GM12878 (cell line): Measurements from ENCODE around the gene MYH9. TPM values are rescaled to one million over a fixed set of nuclear protein-coding genes. Genes with fewer than 3 reads are reported as not detected.
A peak's percentile ranks its signal among the peaks of the same experiment; 100 is the strongest.

Experiments used
- ATAC-seq: fragments of 200-7000 bp; cut with Tn5 transposase; 3 replicates; pipeline ENCODE4 v1.9.1; 2020; ENCODE audit warnings: mild to moderate bottlenecking, moderate library complexity
- BruUV-seq: library from RNA; stranded (reverse); fragments of 400-500 nt; replicated peaks from 2 replicates; lab custom pipeline; 2021; lab: Mats Ljungman, UMichigan
- CTCF ChIA-PET: fragments of 300-600 bp; sonication (Branson Sonifier 250); formaldehyde crosslinking; extraction: SDS; loops from one replicate; lab custom pipeline; 2021; ENCODE audit warnings: inconsistent platforms; lab: Yijun Ruan, JAX
- POLR2A ChIA-PET: fragments of 350-600 bp; formaldehyde crosslinking; extraction: SDS; loops from one replicate; lab custom pipeline; 2021; ENCODE audit warnings: inconsistent platforms; lab: Charles Lee
- RAD21 ChIA-PET: fragments of 300-600 bp; sonication (Branson Sonifier 250); formaldehyde crosslinking; loops from one replicate; lab custom pipeline; 2023; ENCODE audit warnings: antibody characterized with exemption; ENCODE audit not compliant: unreplicated experiment; lab: Charles Lee
- SMC1A ChIA-PET: fragments of 300-600 bp; sonication (Branson Sonifier 250); formaldehyde crosslinking; loops from one replicate; lab custom pipeline; 2023; ENCODE audit not compliant: unreplicated experiment, uncharacterized antibody; lab: Charles Lee
- DNase-seq: peaks from one replicate; pipeline ENCODE4 v3.0.0-alpha.2; 2011; ENCODE audit warnings: low read depth, low spot score
- FAIRE-seq: peaks from 3 replicates; lab custom pipeline; 2011; peaks lifted over from hg19 to GRCh38; lab: Jason Lieb, UNC
- H2AFZ ChIP-seq: 2 replicates; pipeline ENCODE4 v1.6.0; 2011; ENCODE audit warnings: low read depth, low read length, control low read depth; ENCODE audit not compliant: control insufficient read depth
- H3K27ac ChIP-seq: 2 replicates; pipeline ENCODE4 v1.5.1; 2011; ENCODE audit warnings: control low read depth; ENCODE audit not compliant: control insufficient read depth, insufficient read depth
- H3K27me3 ChIP-seq, 2 experiments: replicated peaks in 1 of 2; 2 replicates each; pipeline versions ENCODE4 v1.6.0 to v1.6.1; 2011; ENCODE audit warnings: low read length in 1 of 2; ENCODE audit not compliant: control insufficient read depth in 2 of 2, insufficient read depth in 2 of 2
- H3K36me3 ChIP-seq, 2 experiments: 2 replicates each; pipeline ENCODE4 v1.5.1; 2011; ENCODE audit warnings: low read length in 1 of 2; ENCODE audit not compliant: control insufficient read depth in 2 of 2, insufficient read depth in 2 of 2
- H3K4me1 ChIP-seq: 2 replicates; pipeline ENCODE4 v1.6.1; 2011; ENCODE audit warnings: mild to moderate bottlenecking, low read length, moderate library complexity, mixed read lengths; ENCODE audit not compliant: control insufficient read depth, insufficient read depth
- H3K4me2 ChIP-seq: 2 replicates; pipeline ENCODE4 v1.6.0; 2011; ENCODE audit warnings: control low read depth; ENCODE audit not compliant: control insufficient read depth, insufficient read depth
- H3K4me3 ChIP-seq: fragments of 200-600 bp; sonication (generic); 2 replicates; pipeline ENCODE4 v1.5.1; 2016
- H3K79me2 ChIP-seq: 2 replicates; pipeline ENCODE4 v1.6.0; 2011; ENCODE audit warnings: low read length; ENCODE audit not compliant: control insufficient read depth, insufficient read depth
- H3K9ac ChIP-seq: 2 replicates; pipeline ENCODE4 v1.8.0; 2011; ENCODE audit warnings: low read length, control low read depth, mixed read lengths; ENCODE audit not compliant: control insufficient read depth, insufficient read depth
- H3K9me3 ChIP-seq: replicated peaks from 3 replicates; pipeline ENCODE4 v1.5.1; 2011; ENCODE audit warnings: mild to moderate bottlenecking, low read length; ENCODE audit not compliant: control insufficient read depth, insufficient read depth
- H4K20me1 ChIP-seq: 2 replicates; pipeline ENCODE4 v1.6.0; 2011; ENCODE audit not compliant: control insufficient read depth, insufficient read depth
- HDAC6 ChIP-seq: fragments of 200-600 bp; sonication (generic); IDR thresholded peaks from one replicate; pipeline ENCODE4 v1.8.0; 2017; ENCODE audit warnings: antibody characterized with exemption; ENCODE audit not compliant: unreplicated experiment
- IKZF2 ChIP-seq, 2 experiments: fragments of 450-650 bp; IDR thresholded peaks; 2 replicates each; pipeline ENCODE4 v1.6.1; 2017; ENCODE audit warnings: mild to moderate bottlenecking in 2 of 2, moderate library complexity in 2 of 2
- JUND ChIP-seq: IDR thresholded peaks from 2 replicates; pipeline ENCODE4 v1.6.1; 2012; ENCODE audit warnings: low read depth, mild to moderate bottlenecking, low read length, improper control_type of control experiment, moderate library complexity
- MXI1 ChIP-seq: fragments of 150-350 bp; IDR thresholded peaks from 2 replicates; pipeline ENCODE4 v1.6.1; 2011; ENCODE audit warnings: low read depth, mild to moderate bottlenecking, inconsistent platforms, low read length, improper control_type of control experiment
- PAX8 ChIP-seq: fragments of 450-650 bp; IDR thresholded peaks from 2 replicates; pipeline ENCODE4 v1.6.1; 2017; ENCODE audit warnings: mild to moderate bottlenecking, moderate library complexity
- RELA ChIP-seq: fragments of 450-650 bp; IDR thresholded peaks from 2 replicates; pipeline ENCODE4 v1.8.0; 2014; ENCODE audit warnings: borderline replicate concordance; ENCODE audit not compliant: partially characterized antibody
- RFX5 ChIP-seq: IDR thresholded peaks from 2 replicates; pipeline ENCODE4 v1.6.1; 2011; ENCODE audit warnings: low read depth, low read length, improper control_type of control experiment
- WGBS: methylation state at CpG from one replicate; pipeline ENCODE4 v1.1.6; 2016; ENCODE audit warnings: low lambda C conversion rate; ENCODE audit not compliant: insufficient replicate concordance, insufficient coverage; ENCODE audit errors: missing lambda C conversion rate; 5-methylcytosine and 5-hydroxymethylcytosine counted together
- in situ Hi-C: fragments of 300-500 bp; cut with MboI; formaldehyde crosslinking; loops from 9 replicates; pipeline ENCODE4 v1.14.3; 2018; ENCODE audit warnings: mixed read lengths
- intact Hi-C: fragments of 100-400 bp; cut with micrococcal nuclease; formaldehyde crosslinking; loops from one replicate; pipeline ENCODE4 v1.14.2; 2022; ENCODE audit not compliant: unreplicated experiment
- polyA plus RNA-seq, 11 experiments: library from polyadenylated mRNA; depleted of rRNA in 4 of 11; unstranded in 6 of 11; stranded (reverse) in 5 of 11; fragments of >200 nt; fragmentation: Nextera tagmentation in 4 of 11; fragmentation: Illumina TruSeq in 1 of 11; extraction: Ambion mirVana in 4 of 11; extraction: Trizol in 1 of 11; gene quantifications; 1 replicate in 1 of 11; 2 replicates in 10 of 11; pipeline versions ENCODE4 v1.2.1 to v1.2.3, GENCODE V29; 2011 to 2016; ENCODE audit warnings: inconsistent platforms in 2 of 11, missing spikeins in 2 of 11, low read depth in 1 of 11
- total RNA-seq, 4 experiments: library from RNA; depleted of rRNA in 3 of 4; stranded (reverse); fragments of >200 nt in 3 of 4; fragmentation: Illumina TruSeq in 1 of 4; extraction: Trizol in 1 of 4; gene quantifications; 2 replicates each; pipeline versions ENCODE4 v1.2.1 to v1.2.3, GENCODE V29; 2013 to 2021

MYH9 gene
- total and polyA plus RNA-seq, 10 of the 15 experiments (the other 5 are each of a cell fraction or from before 2014, with no cell fraction given), result 5.1 to 525 (median 145) TPM

GRCh38 chr22:36330127-36330526 is 57.6 kb downstream of the MYH9 start:
- ChIA-PET POLR2A (no interaction called here), RAD21 (no interaction called here), SMC1A (interaction anchor here (2.0 to 2.1 kb wide), 2 partner anchors 12 to 28 kb away, joined by 5 to 7 read pairs; no protein-coding TSS in a partner anchor), CTCF (interaction anchor here (2.1 to 3.5 kb wide), 2 partner anchors 49 to 140 kb away, joined by 5 to 17 read pairs; no protein-coding TSS in a partner anchor)
- H3K4me1 ChIP-seq, result peaks cover 59% of the 10 kb centered on the region
- H3K9ac ChIP-seq, result no peak overlapping the region
- H4K20me1 ChIP-seq, result no peaks in the 10 kb centered on the region
- intact Hi-C loops, result loop anchor here (5.0 kb wide), 1 partner anchor 122 kb away; no protein-coding TSS in a partner anchor
- H3K36me3 ChIP-seq, result peaks cover 40 to 57% of the 10 kb centered on the region in 2 experiments
- H3K79me2 ChIP-seq, result peaks cover 63% of the 10 kb centered on the region
- no peaks in the 10 kb centered on the region for H3K9me3 ChIP-seq
- 92% methylated on average over 9 of the region's 9 CpGs for WGBS
- H3K27me3 ChIP-seq, result no peaks in the 10 kb centered on the region
- no peak for ATAC-seq
- DNase-seq, result no peak
- no peak overlapping the region for H2AFZ ChIP-seq
- no peak for FAIRE-seq
- BruUV-seq, result TSS peak; percentile 16
- no peak overlapping the region for H3K4me2 ChIP-seq
- no peak for TF ChIP-seq IKZF2 (IDR thresholded peaks at IDR 0.05)
- no peak for TF ChIP-seq HDAC6
- TF ChIP-seq MXI1, result no peak
- TF ChIP-seq RFX5, result no peak
- TF ChIP-seq PAX8, result no peak
- TF ChIP-seq JUND, result no peak
- TF ChIP-seq RELA, result no peak
- TF ChIP-seq, all 136 proteins: peak for 0
- H3K27ac ChIP-seq, result peak overlapping the region; percentile 99; the same call in 1 of the 2 replicates
- H3K4me3 ChIP-seq, result peak overlapping the region; percentile 33; the same call in 1 of the 2 replicates
- in situ Hi-C loops, result no loop called here
